Measurements from ENCODE around the gene HAAO. TPM values are rescaled to one million over a fixed set of nuclear protein-coding genes. Genes with fewer than 3 reads are reported as not detected.

HAAO gene
- total and polyA plus RNA-seq, 2 donors (not counting 3 experiments of a cell fraction or from before 2014, with no cell fraction given) = 0.82 to 1.1 TPM

DNA sequence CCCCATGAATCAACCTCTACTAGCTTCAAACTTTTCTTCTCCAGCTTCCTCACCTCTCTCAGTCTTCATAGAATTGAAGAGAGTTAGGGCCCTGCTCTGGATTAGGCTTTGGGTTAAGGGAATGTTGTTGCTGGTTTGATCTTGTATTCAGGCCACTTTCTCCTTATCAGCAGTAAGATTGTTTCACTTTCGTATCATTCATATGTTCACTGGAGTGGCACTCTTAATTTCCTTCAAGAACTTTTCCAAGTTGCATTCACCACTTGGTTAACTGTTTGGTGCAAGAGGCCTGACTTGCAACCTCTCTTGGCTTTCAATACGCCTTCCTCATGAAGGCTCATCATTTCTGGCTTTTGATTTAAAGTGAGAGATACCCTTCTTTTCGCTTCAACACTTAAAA is 51.2 kb downstream of the HAAO start:
- Histone ChIP-seq H3K9ac (replicated peaks; ENCODE audit: extremely low read depth, insufficient read depth, low read length) (no peak overlapping the region), H4K20me1 (replicated peaks; ENCODE audit: control insufficient read depth, extremely low read depth, insufficient read depth, low read length) (no peaks in the 10 kb centered on the region), H3K9me1 (replicated peaks; ENCODE audit: control insufficient read depth, extremely low read depth, insufficient read depth, low read length) (no peaks in the 10 kb centered on the region), H3K4me2 (ENCODE audit: insufficient read depth, low read length) (no peak overlapping the region), H2AFZ (ENCODE audit: low read depth, low read length) (no peak overlapping the region), H3K4me3 (replicated peaks in 1 of 3; ENCODE audit: insufficient read depth in 1 of 3, low read depth in 1 of 3, low read length in 3 of 3) (no peak overlapping the region), H3K27me3 (ENCODE audit: control insufficient read depth in 2 of 2, insufficient read depth in 2 of 2, low read length in 2 of 2) (no peaks in the 10 kb centered on the region), H3K79me2 (ENCODE audit: control insufficient read depth, insufficient read depth, low read length) (no peaks in the 10 kb centered on the region), H3K9me3 (replicated peaks; ENCODE audit: control insufficient read depth, insufficient read depth, low read length) (no peaks in the 10 kb centered on the region), H3K36me3 (ENCODE audit: control insufficient read depth in 2 of 2, extremely low read depth in 1 of 2, insufficient read depth in 2 of 2, low read length in 2 of 2) (no peaks in the 10 kb centered on the region), H3K4me1 (ENCODE audit: control insufficient read depth, extremely low read depth, insufficient read depth, low read length) (no peaks in the 10 kb centered on the region), H3K27ac (ENCODE audit: insufficient read depth, low read depth, low read length) (no peak overlapping the region)
- ChIA-PET CTCF (interaction anchor here (1.3 kb wide), 1 partner anchor 14 kb away, joined by 3 read pairs; no protein-coding TSS in a partner anchor), POLR2A (no interaction called here)
- intact Hi-C loops (cut with micrococcal nuclease) = no loop called here
- dilution Hi-C loops (cut with MboI; ENCODE audit: extremely low pct_ligation_motif_present, low sequenced_read_pairs) = no loop called here
- FAIRE-seq (no peak), DNase-seq (ENCODE audit: low read depth, low spot score) (no peak)
- TF ChIP-seq JUN (IDR thresholded peaks at IDR 0.05; ENCODE audit: borderline replicate concordance, insufficient read depth, insufficient read length, low read depth) (no peak), POLR2A (IDR thresholded peaks at IDR 0.05; ENCODE audit: low read depth, low read length) (no peak), GATA2 (IDR thresholded peaks at IDR 0.05; ENCODE audit: insufficient read depth, insufficient read length, low read depth, low read length) (no peak), EZH2 (IDR thresholded peaks at IDR 0.05; ENCODE audit: borderline replicate concordance, low read depth, low read length, severe bottlenecking) (no peak), POLR2AphosphoS5 (IDR thresholded peaks at IDR 0.05; ENCODE audit: insufficient read depth, low read depth, low read length) (no peak), MYC (IDR thresholded peaks at IDR 0.05; ENCODE audit: low read depth, low read length) (no peak), FOS (IDR thresholded peaks at IDR 0.05; ENCODE audit: borderline replicate concordance, insufficient read depth, low read length) (no peak)
- TF ChIP-seq, protein P1, sequence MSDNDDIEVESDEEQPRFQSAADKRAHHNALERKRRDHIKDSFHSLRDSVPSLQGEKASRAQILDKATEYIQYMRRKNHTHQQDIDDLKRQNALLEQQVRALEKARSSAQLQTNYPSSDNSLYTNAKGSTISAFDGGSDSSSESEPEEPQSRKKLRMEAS (IDR thresholded peaks at IDR 0.05; ENCODE audit: insufficient read depth, insufficient read length) = no peak
- TF ChIP-seq, protein P2, sequence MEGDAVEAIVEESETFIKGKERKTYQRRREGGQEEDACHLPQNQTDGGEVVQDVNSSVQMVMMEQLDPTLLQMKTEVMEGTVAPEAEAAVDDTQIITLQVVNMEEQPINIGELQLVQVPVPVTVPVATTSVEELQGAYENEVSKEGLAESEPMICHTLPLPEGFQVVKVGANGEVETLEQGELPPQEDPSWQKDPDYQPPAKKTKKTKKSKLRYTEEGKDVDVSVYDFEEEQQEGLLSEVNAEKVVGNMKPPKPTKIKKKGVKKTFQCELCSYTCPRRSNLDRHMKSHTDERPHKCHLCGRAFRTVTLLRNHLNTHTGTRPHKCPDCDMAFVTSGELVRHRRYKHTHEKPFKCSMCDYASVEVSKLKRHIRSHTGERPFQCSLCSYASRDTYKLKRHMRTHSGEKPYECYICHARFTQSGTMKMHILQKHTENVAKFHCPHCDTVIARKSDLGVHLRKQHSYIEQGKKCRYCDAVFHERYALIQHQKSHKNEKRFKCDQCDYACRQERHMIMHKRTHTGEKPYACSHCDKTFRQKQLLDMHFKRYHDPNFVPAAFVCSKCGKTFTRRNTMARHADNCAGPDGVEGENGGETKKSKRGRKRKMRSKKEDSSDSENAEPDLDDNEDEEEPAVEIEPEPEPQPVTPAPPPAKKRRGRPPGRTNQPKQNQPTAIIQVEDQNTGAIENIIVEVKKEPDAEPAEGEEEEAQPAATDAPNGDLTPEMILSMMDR (IDR thresholded peaks at IDR 0.05; ENCODE audit: extremely low read depth in 1 of 2, insufficient read depth in 1 of 2, low read depth in 1 of 2, low read length in 2 of 2) = no peak
- BruUV-seq (replicated peaks) = no TSS peak
